OCI-LY3 (cell line): ENCODE data around the gene CGB1.

Experiments used
- H2AFZ ChIP-seq: fragments of 200-600, 300-600 bp; shearing (Covaris generic); 2 replicates; pipeline ENCODE4 v1.6.0; 2014; ENCODE audit warnings: antibody characterized with exemption, low read depth, low read length
- H3K27ac ChIP-seq: fragments of 200-600, 300-600 bp; sonication (generic); 2 replicates; pipeline ENCODE4 v1.5.1; 2014; ENCODE audit warnings: mild to moderate bottlenecking, low read length, moderate library complexity, mixed read lengths
- H3K27me3 ChIP-seq: fragments of 200-600, 300-600 bp; sonication (generic); 2 replicates; pipeline ENCODE4 v1.6.1; 2014; ENCODE audit warnings: low read depth, low read length, mixed read lengths
- H3K36me3 ChIP-seq: fragments of 200-600, 300-600 bp; sonication (generic); replicated peaks from 2 replicates; pipeline ENCODE3; 2014; ENCODE audit warnings: low read depth, low read length, mixed read lengths
- H3K4me1 ChIP-seq: fragments of 300-600, 200-600 bp; sonication (generic); 2 replicates; pipeline ENCODE4 v1.6.1; 2014; ENCODE audit warnings: low read length, mixed read lengths
- H3K4me2 ChIP-seq: fragments of 200-600, 300-600 bp; sonication (generic); 2 replicates; pipeline ENCODE4 v1.6.1; 2014; ENCODE audit warnings: low read length, mixed read lengths
- H3K4me3 ChIP-seq: fragments of 300-600, 200-600 bp; sonication (generic); 2 replicates; pipeline ENCODE4 v1.5.1; 2014; ENCODE audit warnings: antibody characterized with exemption, mild to moderate bottlenecking, low read length, moderate library complexity
- H3K79me2 ChIP-seq: fragments of 300-600, 200-600 bp; shearing (Covaris generic); 2 replicates; pipeline ENCODE4 v1.6.1; 2014; ENCODE audit warnings: mild to moderate bottlenecking, low read length, mixed read lengths
- H3K9ac ChIP-seq: fragments of 300-600, 200-600 bp; shearing (Covaris generic); 2 replicates; pipeline ENCODE4 v1.6.0; 2014; ENCODE audit warnings: mild to moderate bottlenecking, low read length, moderate library complexity
- H3K9me3 ChIP-seq: fragments of 200-600, 300-600 bp; shearing (Covaris generic); 2 replicates; pipeline ENCODE4 v1.6.1; 2014; ENCODE audit warnings: low read length, mixed read lengths; ENCODE audit not compliant: insufficient read depth
- H4K20me1 ChIP-seq: fragments of 200-600, 300-600 bp; sonication (generic); 2 replicates; pipeline ENCODE4 v1.6.1; 2016; ENCODE audit warnings: low read length, mixed read lengths; ENCODE audit not compliant: insufficient read depth
- CTCF ChIP-seq: fragments of 200-600, 300-600 bp; sonication (generic); IDR thresholded peaks from 2 replicates; pipeline ENCODE4 v1.5.1; 2014; ENCODE audit warnings: antibody characterized with exemption, low read length, low read depth
- EZH2phosphoT487 ChIP-seq: fragments of 200-600 bp; shearing (Covaris generic); IDR thresholded peaks from 2 replicates; pipeline ENCODE4 v1.6.1; 2018; ENCODE audit warnings: antibody characterized with exemption, mixed run types, low read depth

Gene CGB1

GRCh38 chr19:48988860-48989259 lies 47.8 kb downstream of the CGB1 start:
- peaks cover 7% of the 10 kb centered on the region for H3K4me1 ChIP-seq
- no peak for TF ChIP-seq EZH2phosphoT487
- TF ChIP-seq CTCF = no peak
- H3K9ac ChIP-seq = no peak overlapping the region
- H2AFZ ChIP-seq = no peak overlapping the region
- no peaks in the 10 kb centered on the region for H3K9me3 ChIP-seq
- peaks cover 23% of the 10 kb centered on the region for H3K79me2 ChIP-seq
- H3K27me3 ChIP-seq = no peaks in the 10 kb centered on the region
- peaks cover 27% of the 10 kb centered on the region for H3K36me3 ChIP-seq
- peaks cover 6% of the 10 kb centered on the region; the same call in 1 of the 2 replicates for H4K20me1 ChIP-seq
- H3K4me3 ChIP-seq = no peak overlapping the region
- H3K4me2 ChIP-seq = no peak overlapping the region
- H3K27ac ChIP-seq = no peak overlapping the region

GRCh38 chr19:48988286-48988685 lies 48.4 kb downstream of the CGB1 start:
- no peaks in the 10 kb centered on the region for H3K9me3 ChIP-seq
- H3K36me3 ChIP-seq = peaks cover 27% of the 10 kb centered on the region
- no peak overlapping the region for H3K4me3 ChIP-seq
- H3K79me2 ChIP-seq = peaks cover 21% of the 10 kb centered on the region
- H3K9ac ChIP-seq = no peak overlapping the region
- no peak overlapping the region for H3K27ac ChIP-seq
- peaks cover 6% of the 10 kb centered on the region; the same call in 1 of the 2 replicates for H4K20me1 ChIP-seq
- no peaks in the 10 kb centered on the region for H3K27me3 ChIP-seq
- no peak overlapping the region for H2AFZ ChIP-seq
- H3K4me1 ChIP-seq = peaks cover 7% of the 10 kb centered on the region
- TF ChIP-seq EZH2phosphoT487 (no peak), CTCF (no peak)
- H3K4me2 ChIP-seq = no peak overlapping the region

- no peak overlapping the region for H3K27ac ChIP-seq
- H2AFZ ChIP-seq = no peak overlapping the region
- no peaks in the 10 kb centered on the region for H3K27me3 ChIP-seq
- no peak overlapping the region for H3K4me2 ChIP-seq
- peaks cover 7% of the 10 kb centered on the region for H3K4me1 ChIP-seq
- H3K79me2 ChIP-seq = peaks cover 14% of the 10 kb centered on the region
- TF ChIP-seq EZH2phosphoT487 = no peak
- TF ChIP-seq CTCF = no peak
- H3K4me3 ChIP-seq = no peak overlapping the region
- no peaks in the 10 kb centered on the region for H3K9me3 ChIP-seq
- H4K20me1 ChIP-seq = peaks cover 6% of the 10 kb centered on the region; the same call in 1 of the 2 replicates
- H3K36me3 ChIP-seq = peaks cover 36% of the 10 kb centered on the region
- H3K9ac ChIP-seq = no peak overlapping the region
Observed at GRCh38 chr19:48987323-48987722, 49.4 kb downstream of the CGB1 start.

- TF ChIP-seq EZH2phosphoT487 (no peak), CTCF (no peak)
- Histone ChIP-seq H3K4me2 (no peak overlapping the region), H3K79me2 (peaks cover 3% of the 10 kb centered on the region; the same call in 1 of the 2 replicates), H3K9me3 (no peaks in the 10 kb centered on the region), H3K27me3 (no peaks in the 10 kb centered on the region), H3K4me3 (no peak overlapping the region), H3K4me1 (no peaks in the 10 kb centered on the region), H2AFZ (no peak overlapping the region), H3K27ac (no peak overlapping the region), H4K20me1 (no peaks in the 10 kb centered on the region), H3K36me3 (peaks cover 45% of the 10 kb centered on the region), H3K9ac (no peak overlapping the region)
Observed at GRCh38 chr19:48986211-48986610, 50.5 kb downstream of the CGB1 start.
